Measurements from ENCODE around the gene PBRM1.
"Not testable (repeated sequence)": the region's sequence is repeated elsewhere in the genome, so short reads cannot be mapped to it uniquely, and the experiment has no call there.

Gene PBRM1

GRCh38 chr3:52704611-52705437 is 19.1 kb upstream of the PBRM1 start:
- peak in 1 of 2 donors; percentile 17 for DNase-seq

- no peak for DNase-seq
Observed at GRCh38 chr3:52703341-52703740, 17.6 kb upstream of the PBRM1 start.

- no peak for DNase-seq
Observed at GRCh38 chr3:52697632-52697965, 11.9 kb upstream of the PBRM1 start.

GRCh38 chr3:52696830-52697631 is 11.3 kb upstream of the PBRM1 start:
- DNase-seq = no peak

- DNase-seq = no peak
Observed at GRCh38 chr3:52695798-52696671, 10.3 kb upstream of the PBRM1 start.

- DNase-seq = no peak
Observed at GRCh38 chr3:52694528-52695189, 8.9 kb upstream of the PBRM1 start.

- no peak for DNase-seq
Observed at GRCh38 chr3:52693071-52693470, 7.4 kb upstream of the PBRM1 start.

GRCh38 chr3:52690560-52690959 is 4.8 kb upstream of the PBRM1 start:
- DNase-seq = no peak

GRCh38 chr3:52689151-52689550 is 3.4 kb upstream of the PBRM1 start:
- DNase-seq = no peak

- DNase-seq = no peak
Observed at GRCh38 chr3:52688266-52688665, 2.6 kb upstream of the PBRM1 start.

GRCh38 chr3:52685285-52685708 is 416 bp downstream of the PBRM1 start:
- DNase-seq = peak; percentile 76

GRCh38 chr3:52684184-52684583 is 1.5 kb downstream of the PBRM1 start:
- DNase-seq = no peak

GRCh38 chr3:52683611-52684010 is 2.1 kb downstream of the PBRM1 start:
- DNase-seq = no peak

GRCh38 chr3:52682016-52682415 is 3.7 kb downstream of the PBRM1 start:
- DNase-seq = peak in 1 of 2 donors; percentile 32

- no peak for DNase-seq
Observed at GRCh38 chr3:52681596-52681995, 4.1 kb downstream of the PBRM1 start.

- DNase-seq = no peak
Observed at GRCh38 chr3:52679811-52680210, 5.9 kb downstream of the PBRM1 start.

- DNase-seq = no peak
Observed at GRCh38 chr3:52679199-52679538, 6.5 kb downstream of the PBRM1 start.

- DNase-seq = no peak
Observed at GRCh38 chr3:52678265-52679198, 7.2 kb downstream of the PBRM1 start.

- not testable (repeated sequence) for DNase-seq
Observed at GRCh38 chr3:52676201-52676600, 9.5 kb downstream of the PBRM1 start.

GRCh38 chr3:52671676-52672075 is 14.0 kb downstream of the PBRM1 start:
- DNase-seq = no peak

Measured in stimulated activated CD4-positive, alpha-beta T cell treated with anti-CD3 and anti-CD28 coated beads, Interleukin-2, amount 100 ng/mL, for 48 hours (primary cell).